ENCODE results near the gene ALDH8A1.

The ALDH8A1 gene

DNA sequence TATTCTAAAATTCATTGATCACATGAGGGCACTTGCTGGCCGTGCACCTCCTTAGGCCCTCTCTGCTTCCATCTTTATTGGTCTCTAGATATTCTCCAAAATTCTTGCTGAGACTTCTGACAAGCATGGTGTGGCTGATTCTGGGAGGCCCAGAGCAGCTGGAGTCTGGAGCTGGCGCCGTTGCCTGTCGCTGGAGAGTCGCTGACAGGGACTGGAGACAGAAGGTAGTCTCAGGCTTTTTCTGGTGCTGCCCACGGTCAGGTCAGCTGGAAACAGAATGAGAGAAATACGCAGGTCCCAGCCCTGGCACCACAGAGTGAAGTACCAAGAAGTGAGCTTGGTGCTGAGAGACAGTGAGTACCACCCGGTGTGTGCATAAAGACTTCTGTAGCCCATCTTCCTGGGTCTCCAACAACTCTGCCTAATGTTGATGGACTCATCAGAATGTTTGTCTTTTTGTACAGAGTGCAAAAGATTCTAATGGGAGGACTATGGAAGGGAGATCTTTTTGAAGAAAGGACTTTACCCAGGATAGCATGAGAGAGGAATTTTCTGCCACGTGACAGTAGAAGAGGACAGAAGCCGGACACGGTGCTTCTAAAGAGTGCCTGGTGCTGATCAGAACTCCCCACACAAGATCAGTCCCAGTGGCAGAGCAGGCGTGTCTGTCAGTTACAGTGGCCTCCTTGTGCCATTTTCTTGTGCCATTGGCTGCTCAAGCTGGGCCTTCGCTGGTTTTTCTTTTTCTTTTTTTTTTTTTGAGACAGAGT lies 1.8 kb upstream of the ALDH8A1 start:
- no peaks in the 10 kb centered on the region for H3F3A ChIP-seq (ENCODE audit: insufficient read depth, low read length)
- no peaks in the 10 kb centered on the region for H3K4me1 ChIP-seq (ENCODE audit: insufficient read depth, low read length, severe bottlenecking)
- no peak overlapping the region for H3K4me2 ChIP-seq (ENCODE audit: low read length)
- no peaks in the 10 kb centered on the region; the same call in 1 of the 2 replicates for H3K36me3 ChIP-seq (ENCODE audit: insufficient read depth, low read length)
- H3K27me3 ChIP-seq (ENCODE audit: insufficient read depth, low read length) = peaks cover 1% of the 10 kb centered on the region; the same call in 1 of the 2 replicates
- no peak for TF ChIP-seq EZH2 (IDR thresholded peaks at IDR 0.05; ENCODE audit: borderline replicate concordance, low read length)
- TF ChIP-seq, protein P1, sequence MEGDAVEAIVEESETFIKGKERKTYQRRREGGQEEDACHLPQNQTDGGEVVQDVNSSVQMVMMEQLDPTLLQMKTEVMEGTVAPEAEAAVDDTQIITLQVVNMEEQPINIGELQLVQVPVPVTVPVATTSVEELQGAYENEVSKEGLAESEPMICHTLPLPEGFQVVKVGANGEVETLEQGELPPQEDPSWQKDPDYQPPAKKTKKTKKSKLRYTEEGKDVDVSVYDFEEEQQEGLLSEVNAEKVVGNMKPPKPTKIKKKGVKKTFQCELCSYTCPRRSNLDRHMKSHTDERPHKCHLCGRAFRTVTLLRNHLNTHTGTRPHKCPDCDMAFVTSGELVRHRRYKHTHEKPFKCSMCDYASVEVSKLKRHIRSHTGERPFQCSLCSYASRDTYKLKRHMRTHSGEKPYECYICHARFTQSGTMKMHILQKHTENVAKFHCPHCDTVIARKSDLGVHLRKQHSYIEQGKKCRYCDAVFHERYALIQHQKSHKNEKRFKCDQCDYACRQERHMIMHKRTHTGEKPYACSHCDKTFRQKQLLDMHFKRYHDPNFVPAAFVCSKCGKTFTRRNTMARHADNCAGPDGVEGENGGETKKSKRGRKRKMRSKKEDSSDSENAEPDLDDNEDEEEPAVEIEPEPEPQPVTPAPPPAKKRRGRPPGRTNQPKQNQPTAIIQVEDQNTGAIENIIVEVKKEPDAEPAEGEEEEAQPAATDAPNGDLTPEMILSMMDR (IDR thresholded peaks at IDR 0.05; ENCODE audit: low read length) = no peak
- no peaks in the 10 kb centered on the region for H3K79me2 ChIP-seq (ENCODE audit: insufficient read depth, low read length)
- H3K9ac ChIP-seq (ENCODE audit: low read length) = no peak overlapping the region
- H3K9me2 ChIP-seq (ENCODE audit: low read depth, low read length) = no peaks in the 10 kb centered on the region
- peaks cover 3% of the 10 kb centered on the region; the same call in 1 of the 2 replicates for H3K9me3 ChIP-seq (ENCODE audit: low read length)
- no peaks in the 10 kb centered on the region for H4K20me1 ChIP-seq (ENCODE audit: insufficient read depth, low read length)
- no peak overlapping the region for H2AFZ ChIP-seq (ENCODE audit: low read length)
- no peak overlapping the region for H3K27ac ChIP-seq (ENCODE audit: low read depth, low read length, poor library complexity, severe bottlenecking)
- H3K4me3 ChIP-seq (ENCODE audit: low read depth, low read length, poor library complexity, severe bottlenecking) = no peak overlapping the region

DNA sequence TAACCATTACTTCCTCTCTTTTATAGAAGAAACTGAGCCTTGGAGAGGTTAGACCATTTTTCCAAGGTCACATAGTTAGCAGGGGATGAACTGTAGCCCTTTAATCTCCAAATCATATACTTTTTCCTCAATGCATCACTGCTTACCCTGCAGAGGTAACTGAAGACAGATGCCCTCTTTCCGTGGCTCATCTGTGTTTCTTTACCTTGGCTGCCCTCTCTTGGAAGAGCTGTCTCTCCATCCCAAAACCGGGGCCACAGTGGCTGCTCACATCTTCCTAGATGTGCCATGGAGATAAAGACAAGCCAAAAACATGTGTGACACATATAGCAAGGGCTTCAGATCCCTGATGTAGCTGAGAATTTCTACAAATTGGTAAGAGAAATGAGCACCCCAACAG lies 581 bp upstream of the ALDH8A1 start:
- no peaks in the 10 kb centered on the region for H3K4me1 ChIP-seq (ENCODE audit: insufficient read depth, low read length, severe bottlenecking)
- H3K4me3 ChIP-seq (ENCODE audit: low read depth, low read length, poor library complexity, severe bottlenecking) = no peak overlapping the region
- H2AFZ ChIP-seq (ENCODE audit: low read length) = no peak overlapping the region
- H3K27me3 ChIP-seq (ENCODE audit: insufficient read depth, low read length) = peaks cover 3% of the 10 kb centered on the region; the same call in 1 of the 2 replicates
- no peaks in the 10 kb centered on the region for H4K20me1 ChIP-seq (ENCODE audit: insufficient read depth, low read length)
- H3K9me3 ChIP-seq (ENCODE audit: low read length) = peaks cover 6% of the 10 kb centered on the region; the same call in 1 of the 2 replicates
- TF ChIP-seq, protein P1 (IDR thresholded peaks at IDR 0.05; ENCODE audit: low read length) = no peak
- no peak for TF ChIP-seq EZH2 (IDR thresholded peaks at IDR 0.05; ENCODE audit: borderline replicate concordance, low read length)
- H3K79me2 ChIP-seq (ENCODE audit: insufficient read depth, low read length) = no peaks in the 10 kb centered on the region
- no peak overlapping the region for H3K4me2 ChIP-seq (ENCODE audit: low read length)
- no peak overlapping the region for H3K9ac ChIP-seq (ENCODE audit: low read length)
- no peaks in the 10 kb centered on the region for H3K9me2 ChIP-seq (ENCODE audit: low read depth, low read length)
- H3K27ac ChIP-seq (ENCODE audit: low read depth, low read length, poor library complexity, severe bottlenecking) = no peak overlapping the region
- no peaks in the 10 kb centered on the region; the same call in 1 of the 2 replicates for H3K36me3 ChIP-seq (ENCODE audit: insufficient read depth, low read length)
- H3F3A ChIP-seq (ENCODE audit: insufficient read depth, low read length) = no peaks in the 10 kb centered on the region

DNA sequence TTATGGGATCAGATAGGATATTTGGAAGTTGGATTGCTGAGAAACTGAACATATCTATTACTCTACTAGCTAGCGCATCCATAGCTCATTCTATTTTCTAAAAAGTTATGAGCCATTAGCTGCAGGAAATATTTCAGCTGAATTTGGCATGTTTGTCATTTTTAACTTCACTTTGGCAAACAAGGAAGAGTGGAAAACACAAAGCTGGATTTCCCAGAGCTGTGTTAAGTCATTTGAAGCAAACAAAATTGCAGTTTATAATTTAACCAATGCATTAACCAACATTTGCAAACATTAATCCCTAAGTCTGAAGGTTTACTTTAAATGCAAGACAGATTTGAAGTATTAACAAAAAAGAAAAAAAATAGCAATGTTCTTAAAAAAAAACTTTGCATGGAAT lies 1.2 kb downstream of the ALDH8A1 start:
- H3K4me3 ChIP-seq (ENCODE audit: low read depth, low read length, poor library complexity, severe bottlenecking) = no peak overlapping the region
- H3K9ac ChIP-seq (ENCODE audit: low read length) = no peak overlapping the region
- no peak overlapping the region for H2AFZ ChIP-seq (ENCODE audit: low read length)
- H3K9me2 ChIP-seq (ENCODE audit: low read depth, low read length) = no peaks in the 10 kb centered on the region
- no peak overlapping the region for H3K27ac ChIP-seq (ENCODE audit: low read depth, low read length, poor library complexity, severe bottlenecking)
- peaks cover 6% of the 10 kb centered on the region; the same call in 1 of the 2 replicates for H3K9me3 ChIP-seq (ENCODE audit: low read length)
- no peaks in the 10 kb centered on the region for H4K20me1 ChIP-seq (ENCODE audit: insufficient read depth, low read length)
- H3K4me2 ChIP-seq (ENCODE audit: low read length) = no peak overlapping the region
- no peaks in the 10 kb centered on the region; the same call in 1 of the 2 replicates for H3K36me3 ChIP-seq (ENCODE audit: insufficient read depth, low read length)
- peaks cover 3% of the 10 kb centered on the region; the same call in 1 of the 2 replicates for H3K27me3 ChIP-seq (ENCODE audit: insufficient read depth, low read length)
- no peaks in the 10 kb centered on the region for H3K4me1 ChIP-seq (ENCODE audit: insufficient read depth, low read length, severe bottlenecking)
- no peaks in the 10 kb centered on the region for H3K79me2 ChIP-seq (ENCODE audit: insufficient read depth, low read length)
- no peaks in the 10 kb centered on the region for H3F3A ChIP-seq (ENCODE audit: insufficient read depth, low read length)
- TF ChIP-seq, protein P1 (IDR thresholded peaks at IDR 0.05; ENCODE audit: low read length) = no peak
- no peak for TF ChIP-seq EZH2 (IDR thresholded peaks at IDR 0.05; ENCODE audit: borderline replicate concordance, low read length)
